ENCODE results near the gene DIMT1.

DIMT1 gene

DNA sequence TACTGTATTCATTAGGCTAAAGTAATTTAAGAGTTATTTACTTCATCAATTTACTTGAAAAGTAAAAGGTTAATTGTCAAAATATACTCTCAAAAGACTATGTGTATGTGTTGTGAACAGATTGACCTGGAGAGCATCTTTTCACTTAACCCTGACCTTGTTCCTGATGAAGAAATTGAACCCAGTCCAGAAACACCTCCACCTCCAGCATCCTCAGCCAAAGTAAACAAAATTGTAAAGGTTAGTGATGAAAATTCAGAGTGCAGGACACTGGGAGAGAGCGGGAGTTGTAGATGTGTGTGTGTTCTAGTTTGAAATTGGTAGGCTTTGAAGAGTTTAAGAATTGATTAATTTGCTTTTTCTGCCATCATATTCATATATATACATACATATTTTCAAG is 55.8 kb downstream of the DIMT1 start:
- H3K4me3 ChIP-seq (replicated peaks; ENCODE audit: low read depth, low read length) = no peak overlapping the region
- no peak for DNase-seq (ENCODE audit: low read depth)
- TF ChIP-seq, protein P1, sequence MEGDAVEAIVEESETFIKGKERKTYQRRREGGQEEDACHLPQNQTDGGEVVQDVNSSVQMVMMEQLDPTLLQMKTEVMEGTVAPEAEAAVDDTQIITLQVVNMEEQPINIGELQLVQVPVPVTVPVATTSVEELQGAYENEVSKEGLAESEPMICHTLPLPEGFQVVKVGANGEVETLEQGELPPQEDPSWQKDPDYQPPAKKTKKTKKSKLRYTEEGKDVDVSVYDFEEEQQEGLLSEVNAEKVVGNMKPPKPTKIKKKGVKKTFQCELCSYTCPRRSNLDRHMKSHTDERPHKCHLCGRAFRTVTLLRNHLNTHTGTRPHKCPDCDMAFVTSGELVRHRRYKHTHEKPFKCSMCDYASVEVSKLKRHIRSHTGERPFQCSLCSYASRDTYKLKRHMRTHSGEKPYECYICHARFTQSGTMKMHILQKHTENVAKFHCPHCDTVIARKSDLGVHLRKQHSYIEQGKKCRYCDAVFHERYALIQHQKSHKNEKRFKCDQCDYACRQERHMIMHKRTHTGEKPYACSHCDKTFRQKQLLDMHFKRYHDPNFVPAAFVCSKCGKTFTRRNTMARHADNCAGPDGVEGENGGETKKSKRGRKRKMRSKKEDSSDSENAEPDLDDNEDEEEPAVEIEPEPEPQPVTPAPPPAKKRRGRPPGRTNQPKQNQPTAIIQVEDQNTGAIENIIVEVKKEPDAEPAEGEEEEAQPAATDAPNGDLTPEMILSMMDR (IDR thresholded peaks at IDR 0.05; ENCODE audit: low read length, missing control alignments) = no peak

DNA sequence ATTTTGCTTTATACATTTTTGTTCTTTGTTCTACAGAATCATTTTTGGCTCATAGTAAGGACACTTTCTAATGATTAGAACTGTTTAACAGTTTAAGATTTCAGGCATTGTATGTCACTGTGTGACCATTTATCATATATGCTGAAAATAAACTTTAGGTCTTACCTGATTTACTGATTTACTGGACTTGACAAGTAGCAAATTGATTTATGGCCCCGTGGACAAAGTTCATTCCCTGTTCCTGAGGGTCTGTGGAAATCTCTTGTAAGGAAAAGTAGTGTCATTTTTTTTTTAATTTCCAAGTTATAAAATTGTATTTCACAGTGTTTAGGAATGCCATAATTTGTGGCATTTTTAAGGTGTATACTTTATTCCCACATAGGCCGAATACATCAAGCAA is 57.0 kb downstream of the DIMT1 start:
- DNase-seq (ENCODE audit: low read depth) = no peak
- TF ChIP-seq, protein P1 (IDR thresholded peaks at IDR 0.05; ENCODE audit: low read length, missing control alignments) = no peak
- H3K4me3 ChIP-seq (replicated peaks; ENCODE audit: low read depth, low read length) = no peak overlapping the region

DNA sequence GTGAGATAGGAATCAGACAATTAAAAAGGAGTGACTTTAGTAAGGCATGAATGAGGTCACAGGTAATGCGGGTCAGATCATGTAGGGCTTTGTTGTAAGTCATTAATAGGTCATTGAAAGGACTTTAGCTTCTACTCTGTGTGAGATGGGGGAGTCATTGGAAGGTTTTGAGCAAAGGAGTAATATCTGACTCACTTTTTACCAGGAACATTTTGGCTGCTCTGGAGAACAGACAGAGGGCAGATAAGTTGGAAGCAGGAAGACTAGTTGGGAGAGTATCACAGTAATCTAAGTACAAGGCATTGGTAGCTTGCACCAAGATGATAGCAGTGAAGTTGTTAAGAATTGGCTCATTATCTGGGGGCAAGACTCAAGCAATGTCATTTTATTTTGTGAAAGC is 60.3 kb downstream of the DIMT1 start:
- peak; percentile 13 for DNase-seq (ENCODE audit: low read depth)
- TF ChIP-seq, protein P1 (IDR thresholded peaks at IDR 0.05; ENCODE audit: low read length, missing control alignments) = no peak
- H3K4me3 ChIP-seq (replicated peaks; ENCODE audit: low read depth, low read length) = no peak overlapping the region

DNA sequence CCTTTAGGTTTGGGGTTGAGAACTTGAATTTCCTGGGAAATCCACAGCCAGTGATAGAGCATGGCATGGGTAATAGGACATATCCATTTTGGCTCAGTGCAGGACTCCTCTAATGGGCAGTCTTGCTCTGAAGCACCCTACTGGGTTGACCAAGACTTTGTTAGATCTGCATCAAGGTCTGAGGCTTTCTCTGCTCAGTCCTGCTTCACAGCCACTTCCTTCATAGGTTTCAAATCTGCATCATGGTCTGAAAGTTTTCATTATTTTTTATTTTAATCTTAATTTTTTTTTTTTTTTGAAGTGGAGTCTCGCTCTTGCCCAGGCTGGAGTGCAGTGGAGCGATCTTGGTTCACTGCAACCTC is 61.2 kb downstream of the DIMT1 start:
- H3K4me3 ChIP-seq (replicated peaks; ENCODE audit: low read depth, low read length) = no peak overlapping the region
- no peak for DNase-seq (ENCODE audit: low read depth)
- TF ChIP-seq, protein P1 (IDR thresholded peaks at IDR 0.05; ENCODE audit: low read length, missing control alignments) = no peak

DNA sequence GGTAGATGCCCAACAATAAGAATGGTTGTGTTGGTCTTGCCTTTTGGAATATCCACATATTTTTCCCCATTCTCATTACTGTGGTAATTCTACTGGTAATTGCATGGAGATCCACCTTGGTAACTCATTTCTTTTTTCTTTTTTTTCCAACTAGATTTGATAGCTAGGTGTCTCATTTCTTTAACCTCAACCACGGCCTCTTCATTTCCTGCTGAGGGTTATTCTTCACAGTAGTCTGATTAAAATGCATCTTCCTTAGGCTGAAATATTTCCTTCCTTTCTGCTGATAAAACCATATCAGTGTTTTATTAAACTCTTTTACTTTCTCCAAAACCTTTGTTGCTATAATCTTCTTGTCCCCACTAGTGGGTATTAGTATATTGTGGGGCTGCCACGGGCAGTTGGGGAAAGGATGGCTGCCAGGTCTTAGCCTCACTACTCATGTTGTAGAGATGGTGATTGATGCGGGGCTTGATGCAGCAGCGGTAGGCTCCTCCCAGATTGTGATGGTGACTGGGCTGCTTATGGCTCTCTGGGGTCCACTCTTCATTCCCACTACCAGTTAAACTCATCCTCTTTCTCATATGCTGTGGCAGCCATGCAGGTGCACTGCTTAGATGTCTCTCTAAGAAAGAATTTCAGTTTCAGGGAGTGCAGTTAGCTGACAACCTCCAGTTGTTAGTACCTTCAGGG is 61.8 kb downstream of the DIMT1 start:
- TF ChIP-seq, protein P1 (IDR thresholded peaks at IDR 0.05; ENCODE audit: low read length, missing control alignments) = no peak
- H3K4me3 ChIP-seq (replicated peaks; ENCODE audit: low read depth, low read length) = no peak overlapping the region
- DNase-seq (ENCODE audit: low read depth) = no peak

DNA sequence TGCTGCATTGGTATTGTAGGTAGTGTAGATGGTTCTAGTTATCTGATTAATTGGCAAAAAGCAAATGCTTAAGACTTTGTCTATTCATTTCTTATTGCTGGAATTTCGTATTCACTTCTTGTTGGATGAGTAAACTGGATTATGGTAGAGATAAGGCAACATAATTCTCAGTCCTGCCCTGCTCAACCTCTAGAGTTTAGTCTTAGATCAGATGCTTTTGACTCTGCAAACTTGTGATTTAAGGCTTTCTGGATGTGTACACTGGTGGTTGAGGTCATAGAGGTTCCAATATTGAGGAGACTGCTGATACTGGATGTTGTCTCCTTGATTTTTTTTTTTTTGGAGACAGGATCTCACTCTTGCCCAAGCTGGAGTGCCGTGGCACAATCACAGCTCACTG is 62.7 kb downstream of the DIMT1 start:
- H3K4me3 ChIP-seq (replicated peaks; ENCODE audit: low read depth, low read length) = no peak overlapping the region
- TF ChIP-seq, protein P1 (IDR thresholded peaks at IDR 0.05; ENCODE audit: low read length, missing control alignments) = no peak
- no peak for DNase-seq (ENCODE audit: low read depth)

DNA sequence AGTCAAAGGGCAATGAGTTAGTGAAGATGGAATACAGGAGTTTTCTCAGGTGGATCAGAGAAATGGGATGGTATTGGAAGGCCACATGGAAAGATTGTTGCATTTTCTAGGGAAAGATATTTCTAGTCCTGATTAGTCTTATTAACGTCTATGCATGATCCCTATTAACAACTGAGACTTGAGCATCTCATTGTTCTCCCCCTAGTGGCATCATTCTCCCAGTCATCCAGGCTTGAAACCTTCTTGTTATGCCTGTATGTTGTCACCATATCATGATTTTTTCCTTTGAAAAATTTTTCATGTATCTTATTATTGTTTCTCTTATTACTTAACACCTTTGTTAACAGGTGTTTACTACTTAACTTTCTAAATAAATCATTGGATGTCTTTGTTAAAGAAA is 63.3 kb downstream of the DIMT1 start:
- TF ChIP-seq, protein P1 (IDR thresholded peaks at IDR 0.05; ENCODE audit: low read length, missing control alignments) = peak; percentile 22
- peak; percentile 11 for DNase-seq (ENCODE audit: low read depth)

More for the DNA sequence above, 63.3 kb downstream of the DIMT1 start:
- no peak overlapping the region for H3K4me3 ChIP-seq (replicated peaks; ENCODE audit: low read depth, low read length)
